GM21619 (cell line): Measurements from ENCODE around the gene PPP3CA.
"Not testable (repeated sequence)": the region's sequence is repeated elsewhere in the genome, so short reads cannot be mapped to it uniquely, and the experiment has no call there.

ENCODE experiments used
- ATAC-seq: cut with Tn5 transposase; IDR thresholded peaks from one replicate; pipeline ENCODE4 v1.9.1; 2021; ENCODE audit not compliant: unreplicated experiment

The PPP3CA gene

GRCh38 chr4:101183221-101183620 is 164.1 kb downstream of the PPP3CA start:
- no peak for ATAC-seq

GRCh38 chr4:101182688-101183087 is 164.6 kb downstream of the PPP3CA start:
- ATAC-seq: not testable (repeated sequence)

GRCh38 chr4:101178731-101179130 is 168.6 kb downstream of the PPP3CA start:
- no peak for ATAC-seq

- ATAC-seq: no peak
Measured at GRCh38 chr4:101177154-101177553, 170.2 kb downstream of the PPP3CA start.

- ATAC-seq: no peak
Measured at GRCh38 chr4:101175896-101176676, 171.2 kb downstream of the PPP3CA start.

GRCh38 chr4:101174679-101175345 is 172.5 kb downstream of the PPP3CA start:
- no peak for ATAC-seq

GRCh38 chr4:101172369-101172768 is 175.0 kb downstream of the PPP3CA start:
- no peak for ATAC-seq

- ATAC-seq: no peak
Measured at GRCh38 chr4:101171747-101172146, 175.6 kb downstream of the PPP3CA start.

GRCh38 chr4:101169044-101170014 is 178.0 kb downstream of the PPP3CA start:
- peak; percentile 99 for ATAC-seq

- ATAC-seq: no peak
Measured at GRCh38 chr4:101163936-101164335, 183.4 kb downstream of the PPP3CA start.

GRCh38 chr4:101162990-101163380 is 184.3 kb downstream of the PPP3CA start:
- no peak for ATAC-seq

- no peak for ATAC-seq
Measured at GRCh38 chr4:101160792-101161592, 186.3 kb downstream of the PPP3CA start.

GRCh38 chr4:101158507-101158906 is 188.8 kb downstream of the PPP3CA start:
- no peak for ATAC-seq

GRCh38 chr4:101158134-101158482 is 189.2 kb downstream of the PPP3CA start:
- ATAC-seq: no peak

GRCh38 chr4:101157415-101158133 is 189.8 kb downstream of the PPP3CA start:
- ATAC-seq: no peak

GRCh38 chr4:101156619-101157310 is 190.6 kb downstream of the PPP3CA start:
- peak; percentile 47 for ATAC-seq

- no peak for ATAC-seq
Measured at GRCh38 chr4:101155945-101156344, 191.4 kb downstream of the PPP3CA start.

GRCh38 chr4:101155368-101155767 is 192.0 kb downstream of the PPP3CA start:
- no peak for ATAC-seq

GRCh38 chr4:101153653-101154052 is 193.7 kb downstream of the PPP3CA start:
- no peak for ATAC-seq
